Lower leg skin (tissue), 3 donors: ENCODE data around the gene JAK1.

ENCODE experiments used
- CTCF ChIP-seq, 3 donors: fragments of 450-650 bp; IDR thresholded peaks; one replicate each; pipeline ENCODE4 v1.5.1; 2016; ENCODE audit warnings: antibody characterized with exemption in 3 of 3, mild to moderate bottlenecking in 3 of 3, moderate library complexity in 2 of 3
- POLR2A ChIP-seq, 2 donors: fragments of 450-650 bp; IDR thresholded peaks; one replicate each; pipeline ENCODE4 v1.6.1; 2016 to 2017; ENCODE audit warnings: antibody characterized with exemption in 2 of 2, mild to moderate bottlenecking in 1 of 2, moderate library complexity in 1 of 2

DNA sequence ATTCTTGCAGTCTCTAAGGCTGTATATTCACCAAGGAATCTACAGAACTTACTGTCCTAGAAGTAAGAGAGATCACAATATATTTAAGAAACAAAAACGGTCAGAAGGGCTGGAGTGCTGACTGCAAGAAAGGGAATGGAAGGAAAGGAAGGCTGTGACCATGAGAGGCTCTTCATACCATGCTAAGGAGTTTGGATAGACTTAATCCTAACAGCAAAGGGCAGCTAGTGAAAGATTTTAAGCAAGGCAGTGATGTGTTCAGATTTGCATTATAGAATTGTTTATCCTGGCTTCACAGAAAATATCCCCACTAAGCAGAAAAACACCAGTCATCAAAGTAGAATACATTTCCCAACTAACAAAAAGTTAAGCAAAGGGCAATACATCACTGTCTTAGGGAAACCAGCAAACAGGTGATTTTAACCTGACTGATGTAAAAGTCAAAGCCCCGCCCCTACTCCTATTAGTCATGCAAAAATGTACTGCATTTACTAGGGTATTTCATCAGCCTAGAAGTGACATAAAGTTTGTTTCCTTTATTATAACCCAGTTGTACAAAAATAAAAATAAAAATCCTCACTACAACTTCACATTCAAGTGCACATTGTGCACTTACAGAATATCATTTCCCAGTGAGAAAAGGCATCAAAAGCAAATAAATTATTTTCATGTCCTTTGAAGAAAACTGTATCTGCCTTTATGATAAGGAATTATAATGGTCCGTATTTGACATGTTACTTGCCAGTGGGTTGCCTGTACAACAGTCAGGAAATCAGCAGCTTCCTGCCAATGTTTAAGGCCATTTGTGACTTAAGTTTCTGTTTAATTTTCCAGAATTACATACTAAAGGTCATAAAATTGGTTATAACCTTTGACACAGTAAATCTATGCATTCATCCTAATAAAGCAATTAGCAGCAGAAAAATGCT, 17.2 kb downstream of the JAK1 start:
- TF ChIP-seq CTCF (IDR thresholded peaks at IDR 0.05) (no peak), POLR2A (IDR thresholded peaks at IDR 0.05) (no peak)
